HepG2 (cell line): ENCODE measurements around the gene PHF2. TPM values are rescaled to one million over a fixed set of nuclear protein-coding genes. Genes with fewer than 3 reads are reported as not detected.

Source experiments
- ATAC-seq: fragments of 200-7000 bp; cut with Tn5 transposase; 3 replicates; pipeline ENCODE4 v1.9.1; 2020; ENCODE audit warnings: mild to moderate bottlenecking, moderate library complexity
- BruUV-seq: library from RNA; stranded (reverse); fragments of 400-500 nt; replicated peaks from 2 replicates; lab custom pipeline; 2021; lab: Mats Ljungman, UMichigan
- CTCF ChIA-PET: fragments of 300-600 bp; formaldehyde crosslinking; extraction: SDS; loops from one replicate; lab custom pipeline; 2021; ENCODE audit warnings: low total read pairs, inconsistent platforms, low intra/inter-chr PET ratio; lab: Yijun Ruan, JAX
- POLR2A ChIA-PET: fragments of 350-600 bp; sonication (Branson Sonifier 250); formaldehyde crosslinking; loops from one replicate; lab custom pipeline; 2020; ENCODE audit warnings: antibody characterized with exemption, inconsistent platforms; lab: Yijun Ruan, JAX
- DNase-seq: peaks from one replicate; pipeline ENCODE4 v3.0.0-alpha.2; 2015; ENCODE audit warnings: low spot score
- FAIRE-seq: peaks from 3 replicates; lab custom pipeline; 2011; peaks lifted over from hg19 to GRCh38; lab: Jason Lieb, UNC
- H2AFZ ChIP-seq: one replicate; pipeline ENCODE4 v1.6.1; 2011; ENCODE audit warnings: low read length, inconsistent platforms
- H3K27ac ChIP-seq: fragments of 300-600 bp; 3 replicates; pipeline ENCODE4 v1.8.0; 2011; ENCODE audit warnings: mixed run types, mild to moderate bottlenecking, mixed read lengths, low read length, inconsistent platforms; ENCODE audit not compliant: insufficient read depth; ENCODE audit errors: extremely low read length
- H3K27me3 ChIP-seq, 2 experiments: fragments of 200-600 bp in 1 of 2; 2 replicates in 1 of 2; 3 replicates in 1 of 2; pipeline versions ENCODE4 v1.6.0 to v1.8.0; 2011; ENCODE audit warnings: low read length in 2 of 2, mild to moderate bottlenecking in 2 of 2, moderate library complexity in 2 of 2, inconsistent platforms in 1 of 2; ENCODE audit not compliant: insufficient read depth in 2 of 2, control insufficient read depth in 1 of 2
- H3K36me3 ChIP-seq, 2 experiments: fragments of 200-600 bp in 1 of 2; replicated peaks in 1 of 2; 2 replicates in 1 of 2; 3 replicates in 1 of 2; pipeline versions ENCODE4 v1.5.1 to v1.8.0; 2011; ENCODE audit warnings: low read length in 2 of 2, inconsistent platforms in 1 of 2; ENCODE audit not compliant: insufficient read depth in 2 of 2, control insufficient read depth in 1 of 2
- H3K4me1 ChIP-seq: 2 replicates; pipeline ENCODE4 v1.5.1; 2012; ENCODE audit warnings: low read length, inconsistent platforms; ENCODE audit not compliant: insufficient read depth
- H3K4me2 ChIP-seq: 2 replicates; pipeline ENCODE4 v1.6.0; 2011; ENCODE audit warnings: low read depth, low read length, inconsistent platforms
- H3K4me3 ChIP-seq, 3 experiments: fragments of 200-600 bp in 1 of 3; sonication (generic), shearing (Covaris generic) in 1 of 3; replicated peaks in 1 of 3; 2 replicates each; pipeline ENCODE4 v1.5.1; 2011 to 2016; ENCODE audit warnings: low read length in 3 of 3, inconsistent platforms in 2 of 3, low read depth in 2 of 3, mild to moderate bottlenecking in 2 of 3, control low read depth in 1 of 3, mixed read lengths in 1 of 3; ENCODE audit not compliant: insufficient read depth in 1 of 3
- H3K79me2 ChIP-seq: one replicate; pipeline ENCODE4 v1.6.1; 2011; ENCODE audit warnings: low read length, inconsistent platforms; ENCODE audit not compliant: insufficient read depth
- H3K9ac ChIP-seq: 2 replicates; pipeline ENCODE4 v1.6.0; 2011; ENCODE audit warnings: mild to moderate bottlenecking, low read depth, low read length, inconsistent platforms; ENCODE audit not compliant: insufficient read depth
- H3K9me3 ChIP-seq: 2 replicates; pipeline ENCODE4 v1.5.1; 2012; ENCODE audit warnings: mild to moderate bottlenecking, low read length
- H4K20me1 ChIP-seq: 2 replicates; pipeline ENCODE4 v1.6.0; 2011; ENCODE audit warnings: inconsistent platforms, mild to moderate bottlenecking, low read length, moderate library complexity; ENCODE audit not compliant: insufficient read depth
- EZH2 ChIP-seq: conservative IDR thresholded peaks from 2 replicates; pipeline ENCODE4 v1.6.1; 2012; ENCODE audit warnings: mild to moderate bottlenecking, low read depth, low read length, moderate library complexity
- GPN1 ChIP-seq: sonication (generic); formaldehyde crosslinking; IDR thresholded peaks from 2 replicates; pipeline ENCODE4 v1.5.1; 2020; ENCODE audit warnings: missing genetic modification reagents, borderline replicate concordance
- KMT2A ChIP-seq: sonication (generic); formaldehyde crosslinking; IDR thresholded peaks from 2 replicates; pipeline ENCODE4 v1.4.0; 2020; ENCODE audit warnings: missing genetic modification reagents
- MED8 ChIP-seq: sonication (generic); formaldehyde crosslinking; IDR thresholded peaks from 2 replicates; pipeline ENCODE4 v1.8.1; 2023; ENCODE audit warnings: mild to moderate bottlenecking, missing genetic modification reagents; ENCODE audit not compliant: insufficient replicate concordance
- PHB2 ChIP-seq: fragments of 450-650 bp; IDR thresholded peaks from 2 replicates; pipeline ENCODE4 v1.6.1; 2018; ENCODE audit not compliant: partially characterized antibody
- RFX3 ChIP-seq: IDR thresholded peaks from 2 replicates; pipeline ENCODE4 v1.6.1; 2016; ENCODE audit warnings: missing biosample characterization, missing genetic modification reagents
- RFXANK ChIP-seq: IDR thresholded peaks from 2 replicates; pipeline ENCODE4 v1.6.1; 2016
- TCF7 ChIP-seq: sonication (generic); IDR thresholded peaks from 2 replicates; pipeline ENCODE4 v1.6.1; 2016; ENCODE audit warnings: antibody characterized with exemption, low read depth
- YEATS4 ChIP-seq: sonication (generic); formaldehyde crosslinking; IDR thresholded peaks from 2 replicates; pipeline ENCODE4 v1.4.0; 2020; ENCODE audit warnings: missing genetic modification reagents, borderline replicate concordance
- ZNF589 ChIP-seq: sonication (generic); formaldehyde crosslinking; conservative IDR thresholded peaks from 2 replicates; pipeline ENCODE4 v1.8.0; 2022; ENCODE audit warnings: mild to moderate bottlenecking, moderate library complexity, missing genetic modification reagents
- ZNF720 ChIP-seq: sonication (generic); formaldehyde crosslinking; IDR thresholded peaks from 2 replicates; pipeline ENCODE4 v1.4.0; 2020; ENCODE audit warnings: missing genetic modification reagents
- ZNF782 ChIP-seq: sonication (generic); formaldehyde crosslinking; IDR thresholded peaks from 2 replicates; pipeline ENCODE4 v1.4.0; 2020; ENCODE audit warnings: missing genetic modification reagents, mild to moderate bottlenecking, borderline replicate concordance
- WGBS: methylation state at CpG from one replicate; pipeline ENCODE4 v1.1.6; 2017; ENCODE audit warnings: low lambda C conversion rate; 5-methylcytosine and 5-hydroxymethylcytosine counted together
- in situ Hi-C: cut with HindIII; loops from 2 replicates; pipeline ENCODE4 v1.10.0; 2017; ENCODE audit warnings: low pct_unique_long_range_greater_than_20kb; ENCODE audit not compliant: extremely low pct_ligation_motif_present
- intact Hi-C: fragments of 100-400 bp; cut with micrococcal nuclease; formaldehyde crosslinking; loops from one replicate; pipeline ENCODE4 v1.10.0; 2022; ENCODE audit not compliant: unreplicated experiment
- polyA plus RNA-seq, 8 experiments: library from polyadenylated mRNA; depleted of rRNA in 3 of 8; stranded (reverse) in 7 of 8; unstranded in 1 of 8; fragments of >200 nt; fragmentation: Illumina TruSeq in 4 of 8; extraction: Trizol in 4 of 8; gene quantifications; 2 replicates each; pipeline versions ENCODE4 v1.2.1 to v1.2.3, GENCODE V29; 2011 to 2016; ENCODE audit warnings: low read depth in 4 of 8, missing spikeins in 1 of 8, mixed read lengths in 1 of 8; ENCODE audit not compliant: insufficient read depth in 1 of 8
- total RNA-seq, 5 experiments: library from RNA; depleted of rRNA; stranded (reverse); fragments of >200 nt; fragmentation: Illumina TruSeq; extraction: Trizol; gene quantifications; 2 replicates each; pipeline ENCODE4 v1.2.3, GENCODE V29; 2016; ENCODE audit warnings: low read depth in 1 of 5
- TF ChIP-seq, protein P1 (sequence below): sonication (generic); formaldehyde crosslinking; IDR thresholded peaks from 2 replicates; pipeline ENCODE4 v1.4.0; 2020; ENCODE audit warnings: missing genetic modification reagents, low read depth, mild to moderate bottlenecking, borderline replicate concordance
- TF ChIP-seq, protein P2 (sequence below): sonication (generic); formaldehyde crosslinking; IDR thresholded peaks from 2 replicates; pipeline ENCODE4 v1.8.1; 2023; ENCODE audit warnings: mild to moderate bottlenecking, missing genetic modification reagents, borderline replicate concordance
- TF ChIP-seq, protein P3 (sequence below): sonication (generic); formaldehyde crosslinking; IDR thresholded peaks from 2 replicates; pipeline ENCODE4 v1.9.0; 2021; ENCODE audit warnings: missing genetic modification reagents, borderline replicate concordance
- TF ChIP-seq, protein P4 (sequence below): IDR thresholded peaks from 2 replicates; pipeline ENCODE4 v1.6.1; 2016; ENCODE audit warnings: low read depth, control low read depth
- TF ChIP-seq, protein P5 (sequence below): sonication (generic); formaldehyde crosslinking; IDR thresholded peaks from 2 replicates; pipeline ENCODE4 v1.4.0; 2020; ENCODE audit warnings: missing genetic modification reagents, borderline replicate concordance

PHF2 gene
- total and polyA plus RNA-seq, 2 of the 13 experiments (the other 11 are each of a cell fraction or from before 2014, with no cell fraction given) = 6.6 to 9.1 TPM

DNA sequence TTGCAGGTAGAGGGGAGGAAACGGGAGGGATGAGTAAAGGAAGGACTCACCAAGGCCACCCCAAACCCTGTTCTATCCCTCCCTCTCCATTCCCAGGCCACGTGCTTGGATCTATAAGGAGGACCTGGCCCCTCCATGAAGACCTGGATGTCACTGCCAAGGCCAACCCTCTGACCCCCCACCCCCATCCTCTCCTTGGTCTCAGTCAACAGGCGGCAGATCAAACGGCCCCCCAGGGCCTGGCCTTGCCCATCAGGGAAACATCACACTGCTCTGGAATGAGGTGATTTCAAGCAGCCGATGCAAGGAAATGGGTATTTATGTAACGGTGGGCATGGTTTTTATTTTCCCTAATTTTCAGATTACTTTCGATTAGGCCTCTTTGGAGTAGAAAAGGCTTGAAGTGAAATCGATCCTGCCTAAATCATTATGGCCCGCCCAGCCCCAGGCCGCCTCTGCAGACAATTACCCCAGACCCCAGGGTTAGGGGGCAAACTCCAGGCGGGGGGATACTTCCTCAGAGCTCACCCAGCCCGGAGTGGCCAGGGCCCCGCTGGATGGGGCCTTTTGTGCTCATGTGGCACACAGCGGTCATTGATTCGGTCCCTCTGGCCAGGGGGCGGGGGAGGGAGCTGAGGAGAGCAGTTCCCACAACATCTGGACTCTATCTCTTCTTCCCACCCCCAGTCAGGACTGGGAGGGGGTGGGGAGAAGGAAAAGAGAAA is 125.3 kb downstream of the PHF2 start:
- no peak overlapping the region for H3K9ac ChIP-seq
- no peaks in the 10 kb centered on the region for H4K20me1 ChIP-seq
- in situ Hi-C loops (no loop called here), intact Hi-C loops (no loop called here)
- CTCF ChIA-PET = no interaction called here
- no peaks in the 10 kb centered on the region for H3K36me3 ChIP-seq
- WGBS = 32% methylated on average over 9 of the region's 16 CpGs
- BruUV-seq = no TSS peak
- DNase-seq = no peak
- no peaks in the 10 kb centered on the region for H3K9me3 ChIP-seq
- H3K4me1 ChIP-seq = peaks cover 8% of the 10 kb centered on the region; the same call in 1 of the 2 replicates
- no peak overlapping the region for H3K27ac ChIP-seq
- POLR2A ChIA-PET = no interaction called here
- H3K4me2 ChIP-seq = no peak overlapping the region
- no peaks in the 10 kb centered on the region for H3K79me2 ChIP-seq
- peaks cover 0 to 12% of the 10 kb centered on the region in 2 experiments; a peak in 2 of 5 replicates for H3K27me3 ChIP-seq
- H2AFZ ChIP-seq = no peak overlapping the region
- no peak for ATAC-seq
- no peak for FAIRE-seq
- TF ChIP-seq KMT2A (CRISPR knock-in tag) = no peak
- TF ChIP-seq ZNF589 (CRISPR knock-in tag) = no peak
- TF ChIP-seq TCF7 = no peak
- TF ChIP-seq, protein P1, sequence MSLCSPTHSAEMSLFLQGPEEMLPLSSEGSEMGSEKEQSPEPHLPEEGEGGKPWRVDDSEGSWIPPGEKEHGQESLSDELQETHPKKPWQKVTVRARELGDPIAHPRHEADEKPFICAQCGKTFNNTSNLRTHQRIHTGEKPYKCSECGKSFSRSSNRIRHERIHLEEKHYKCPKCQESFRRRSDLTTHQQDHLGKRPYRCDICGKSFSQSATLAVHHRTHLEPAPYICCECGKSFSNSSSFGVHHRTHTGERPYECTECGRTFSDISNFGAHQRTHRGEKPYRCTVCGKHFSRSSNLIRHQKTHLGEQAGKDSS = no peak
- TF ChIP-seq, protein P2, sequence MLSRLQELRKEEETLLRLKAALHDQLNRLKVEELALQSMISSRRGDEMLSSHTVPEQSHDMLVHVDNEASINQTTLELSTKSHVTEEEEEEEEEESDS (CRISPR knock-in tag) = no peak
- TF ChIP-seq RFX3 = no peak
- no peak for TF ChIP-seq MED8
- no peak for TF ChIP-seq PHB2
- no peak for TF ChIP-seq GPN1 (CRISPR knock-in tag)
- no peak for TF ChIP-seq ZNF782 (CRISPR knock-in tag)
- TF ChIP-seq, protein P3, sequence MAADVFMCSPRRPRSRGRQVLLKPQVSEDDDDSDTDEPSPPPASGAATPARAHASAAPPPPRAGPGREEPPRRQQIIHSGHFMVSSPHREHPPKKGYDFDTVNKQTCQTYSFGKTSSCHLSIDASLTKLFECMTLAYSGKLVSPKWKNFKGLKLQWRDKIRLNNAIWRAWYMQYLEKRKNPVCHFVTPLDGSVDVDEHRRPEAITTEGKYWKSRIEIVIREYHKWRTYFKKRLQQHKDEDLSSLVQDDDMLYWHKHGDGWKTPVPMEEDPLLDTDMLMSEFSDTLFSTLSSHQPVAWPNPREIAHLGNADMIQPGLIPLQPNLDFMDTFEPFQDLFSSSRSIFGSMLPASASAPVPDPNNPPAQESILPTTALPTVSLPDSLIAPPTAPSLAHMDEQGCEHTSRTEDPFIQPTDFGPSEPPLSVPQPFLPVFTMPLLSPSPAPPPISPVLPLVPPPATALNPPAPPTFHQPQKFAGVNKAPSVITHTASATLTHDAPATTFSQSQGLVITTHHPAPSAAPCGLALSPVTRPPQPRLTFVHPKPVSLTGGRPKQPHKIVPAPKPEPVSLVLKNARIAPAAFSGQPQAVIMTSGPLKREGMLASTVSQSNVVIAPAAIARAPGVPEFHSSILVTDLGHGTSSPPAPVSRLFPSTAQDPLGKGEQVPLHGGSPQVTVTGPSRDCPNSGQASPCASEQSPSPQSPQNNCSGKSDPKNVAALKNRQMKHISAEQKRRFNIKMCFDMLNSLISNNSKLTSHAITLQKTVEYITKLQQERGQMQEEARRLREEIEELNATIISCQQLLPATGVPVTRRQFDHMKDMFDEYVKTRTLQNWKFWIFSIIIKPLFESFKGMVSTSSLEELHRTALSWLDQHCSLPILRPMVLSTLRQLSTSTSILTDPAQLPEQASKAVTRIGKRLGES (CRISPR knock-in tag) = no peak
- TF ChIP-seq, protein P4, sequence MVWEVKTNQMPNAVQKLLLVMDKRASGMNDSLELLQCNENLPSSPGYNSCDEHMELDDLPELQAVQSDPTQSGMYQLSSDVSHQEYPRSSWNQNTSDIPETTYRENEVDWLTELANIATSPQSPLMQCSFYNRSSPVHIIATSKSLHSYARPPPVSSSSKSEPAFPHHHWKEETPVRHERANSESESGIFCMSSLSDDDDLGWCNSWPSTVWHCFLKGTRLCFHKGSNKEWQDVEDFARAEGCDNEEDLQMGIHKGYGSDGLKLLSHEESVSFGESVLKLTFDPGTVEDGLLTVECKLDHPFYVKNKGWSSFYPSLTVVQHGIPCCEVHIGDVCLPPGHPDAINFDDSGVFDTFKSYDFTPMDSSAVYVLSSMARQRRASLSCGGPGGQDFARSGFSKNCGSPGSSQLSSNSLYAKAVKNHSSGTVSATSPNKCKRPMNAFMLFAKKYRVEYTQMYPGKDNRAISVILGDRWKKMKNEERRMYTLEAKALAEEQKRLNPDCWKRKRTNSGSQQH (CRISPR knock-in tag) = no peak
- TF ChIP-seq ZNF720 (CRISPR knock-in tag) = no peak
- TF ChIP-seq, protein P5, sequence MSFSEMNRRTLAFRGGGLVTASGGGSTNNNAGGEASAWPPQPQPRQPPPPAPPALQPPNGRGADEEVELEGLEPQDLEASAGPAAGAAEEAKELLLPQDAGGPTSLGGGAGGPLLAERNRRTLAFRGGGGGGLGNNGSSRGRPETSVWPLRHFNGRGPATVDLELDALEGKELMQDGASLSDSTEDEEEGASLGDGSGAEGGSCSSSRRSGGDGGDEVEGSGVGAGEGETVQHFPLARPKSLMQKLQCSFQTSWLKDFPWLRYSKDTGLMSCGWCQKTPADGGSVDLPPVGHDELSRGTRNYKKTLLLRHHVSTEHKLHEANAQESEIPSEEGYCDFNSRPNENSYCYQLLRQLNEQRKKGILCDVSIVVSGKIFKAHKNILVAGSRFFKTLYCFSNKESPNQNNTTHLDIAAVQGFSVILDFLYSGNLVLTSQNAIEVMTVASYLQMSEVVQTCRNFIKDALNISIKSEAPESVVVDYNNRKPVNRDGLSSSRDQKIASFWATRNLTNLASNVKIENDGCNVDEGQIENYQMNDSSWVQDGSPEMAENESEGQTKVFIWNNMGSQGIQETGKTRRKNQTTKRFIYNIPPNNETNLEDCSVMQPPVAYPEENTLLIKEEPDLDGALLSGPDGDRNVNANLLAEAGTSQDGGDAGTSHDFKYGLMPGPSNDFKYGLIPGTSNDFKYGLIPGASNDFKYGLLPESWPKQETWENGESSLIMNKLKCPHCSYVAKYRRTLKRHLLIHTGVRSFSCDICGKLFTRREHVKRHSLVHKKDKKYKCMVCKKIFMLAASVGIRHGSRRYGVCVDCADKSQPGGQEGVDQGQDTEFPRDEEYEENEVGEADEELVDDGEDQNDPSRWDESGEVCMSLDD (CRISPR knock-in tag) = no peak
- no peak for TF ChIP-seq YEATS4 (CRISPR knock-in tag)
- TF ChIP-seq RFXANK = no peak
- TF ChIP-seq EZH2 = no peak
- H3K4me3 ChIP-seq = no peak overlapping the region
